B cell (primary cell): ENCODE results near the gene LCP1. TPM values are rescaled to one million over a fixed set of nuclear protein-coding genes. Genes with fewer than 3 reads are reported as not detected.

ENCODE experiments used
- ATAC-seq: fragments of 200-7000 bp; cut with Tn5 transposase; one replicate; pipeline ENCODE4 v1.10.0; 2021; ENCODE audit warnings: low read depth, mild to moderate bottlenecking, moderate number of reproducible peaks, moderate library complexity
- CTCF ChIA-PET: fragments of 350-600 bp; sonication (Branson Sonifier 250); formaldehyde crosslinking; loops from one replicate; lab custom pipeline; 2021; ENCODE audit warnings: antibody characterized with exemption, inconsistent platforms; lab: Charles Lee
- POLR2A ChIA-PET: fragments of 350-600 bp; sonication (Branson Sonifier 250); formaldehyde crosslinking; loops from one replicate; lab custom pipeline; 2021; ENCODE audit warnings: antibody characterized with exemption; lab: Charles Lee
- DNase-seq: peaks from one replicate; pipeline ENCODE4 v3.0.0; 2013
- H2AFZ ChIP-seq: 2 replicates; pipeline ENCODE4 v1.6.1; 2012; ENCODE audit warnings: mild to moderate bottlenecking, low read depth, low read length; ENCODE audit not compliant: insufficient read depth, poor library complexity, severe bottlenecking
- H3K27ac ChIP-seq, 2 donors: 1 replicate in 1 of 2; 2 replicates in 1 of 2; pipeline ENCODE4 v1.5.1; 2012 to 2013; ENCODE audit warnings: low read length in 2 of 2, mild to moderate bottlenecking in 2 of 2, moderate library complexity in 1 of 2
- H3K27me3 ChIP-seq, 4 experiments: fragments of 200-600 bp in 1 of 4; sonication (generic) in 1 of 4; replicated peaks in 1 of 4; 1 replicate in 2 of 4; 2 replicates in 2 of 4; pipeline versions ENCODE4 v1.6.1 to v1.7.0; 2013 to 2016; ENCODE audit warnings: low read length in 3 of 4, mild to moderate bottlenecking in 2 of 4, mixed read lengths in 1 of 4, moderate library complexity in 1 of 4; ENCODE audit not compliant: insufficient read depth in 4 of 4, control insufficient read depth in 3 of 4; ENCODE audit errors: control extremely low read depth in 1 of 4
- H3K36me3 ChIP-seq, 2 experiments: replicated peaks in 1 of 2; 1 replicate in 1 of 2; 2 replicates in 1 of 2; pipeline versions ENCODE4 v1.6.1 to v1.7.1; 2013; ENCODE audit warnings: low read length in 1 of 2; ENCODE audit not compliant: insufficient read depth in 2 of 2, control insufficient read depth in 1 of 2; ENCODE audit errors: control extremely low read depth in 1 of 2, extremely low read depth in 1 of 2
- H3K4me1 ChIP-seq, 2 donors: fragments of 200-600 bp in 1 of 2; sonication (generic) in 1 of 2; 1 replicate in 1 of 2; 2 replicates in 1 of 2; pipeline versions ENCODE4 v1.5.1 to v1.6.1; 2013 to 2017; ENCODE audit warnings: low read length in 2 of 2; ENCODE audit not compliant: control insufficient read depth in 2 of 2, insufficient read depth in 2 of 2
- H3K4me2 ChIP-seq: replicated peaks from 2 replicates; pipeline ENCODE3; 2012; ENCODE audit warnings: mild to moderate bottlenecking, low read depth, low read length; ENCODE audit not compliant: poor library complexity, severe bottlenecking
- H3K4me3 ChIP-seq, 5 experiments: fragments of 200-600 bp in 1 of 5; sonication (generic) in 1 of 5; 1 replicate in 3 of 5; 2 replicates in 2 of 5; pipeline versions ENCODE4 v1.5.1 to v1.7.0; 2011 to 2016; ENCODE audit warnings: low read length in 4 of 5, mild to moderate bottlenecking in 4 of 5, low read depth in 2 of 5, control low read depth in 1 of 5, moderate library complexity in 1 of 5; ENCODE audit not compliant: insufficient read depth in 1 of 5; ENCODE audit errors: control extremely low read depth in 1 of 5, extremely low read depth in 1 of 5
- H3K79me2 ChIP-seq: fragments of 200-600 bp; sonication (generic); one replicate; pipeline ENCODE4 v1.6.0; 2016; ENCODE audit warnings: low read length; ENCODE audit not compliant: control insufficient read depth, insufficient read depth
- H3K9ac ChIP-seq: fragments of 200-600 bp; sonication (generic); 2 replicates; pipeline ENCODE4 v1.6.1; 2017; ENCODE audit warnings: mild to moderate bottlenecking, low read length, moderate library complexity
- H3K9me3 ChIP-seq, 3 donors: one replicate each; pipeline versions ENCODE4 v1.6.1 to v1.7.1; 2013; ENCODE audit warnings: low read length in 2 of 3; ENCODE audit not compliant: control insufficient read depth in 2 of 3, insufficient read depth in 1 of 3; ENCODE audit errors: control extremely low read depth in 1 of 3
- H4K20me1 ChIP-seq: 2 replicates; pipeline ENCODE4 v1.6.0; 2012; ENCODE audit warnings: mild to moderate bottlenecking, low read length; ENCODE audit not compliant: insufficient read depth, control insufficient read depth, poor library complexity, severe bottlenecking
- H3K27ac Mint-ChIP-seq: one replicate; pipeline ENCODE4 v1.8.0; 2021; ENCODE audit warnings: mixed read lengths
- H3K27me3 Mint-ChIP-seq: one replicate; pipeline ENCODE4 v1.8.0; 2021; ENCODE audit warnings: mixed read lengths
- H3K4me1 Mint-ChIP-seq: one replicate; pipeline ENCODE4 v1.8.0; 2021; ENCODE audit warnings: mixed read lengths
- H3K4me3 Mint-ChIP-seq: one replicate; pipeline ENCODE4 v1.8.0; 2021; ENCODE audit warnings: mixed read lengths
- H3K9me3 Mint-ChIP-seq: one replicate; pipeline ENCODE4 v1.8.0; 2022; ENCODE audit warnings: mixed read lengths; ENCODE audit not compliant: insufficient read depth
- CTCF ChIP-seq: fragments of 200-600 bp; IDR thresholded peaks from one replicate; pipeline ENCODE4 v1.8.0; 2022; ENCODE audit warnings: antibody characterized with exemption, mild to moderate bottlenecking
- EZH2 ChIP-seq: IDR thresholded peaks from 2 replicates; pipeline ENCODE4 v1.6.1; 2012; ENCODE audit warnings: borderline replicate concordance, low read depth, mild to moderate bottlenecking, moderate library complexity, low read length; ENCODE audit not compliant: insufficient read depth, poor library complexity, severe bottlenecking
- WGBS: methylation state at CpG from one replicate; pipeline ENCODE4 v1.1.5; 2013; ENCODE audit warnings: missing lambda C conversion rate; ENCODE audit not compliant: insufficient coverage; 5-methylcytosine and 5-hydroxymethylcytosine counted together
- intact Hi-C: fragments of 100-400 bp; cut with micrococcal nuclease; formaldehyde crosslinking; loops from one replicate; pipeline ENCODE4 v1.10.0; 2022
- polyA plus RNA-seq: library from polyadenylated mRNA; depleted of rRNA; stranded (reverse); fragments of >200 nt; gene quantifications from 2 replicates; pipeline ENCODE4 v1.2.3, GENCODE V29; 2012
- total RNA-seq, 2 donors: library from RNA; stranded (reverse); fragments of 120-200 nt in 1 of 2; gene quantifications; 1 replicate in 1 of 2; 2 replicates in 1 of 2; pipeline versions ENCODE4 v1.2.3 to v1.2.4, GENCODE V29; 2013 to 2022

The LCP1 gene
- total and polyA plus RNA-seq, 2 donors (not counting 1 experiment from before 2014, with no cell fraction given): 151 to 243 TPM

- H3K27ac Mint-ChIP-seq: peak overlapping the region; percentile 94
- H3K4me3 ChIP-seq: peak overlapping the region in 2 of 5 experiments; percentile 23 to 47
- no peaks in the 10 kb centered on the region for H3K9me3 ChIP-seq
- ATAC-seq (no peak), DNase-seq (no peak)
- H3K27me3 Mint-ChIP-seq: no peaks in the 10 kb centered on the region
- TF ChIP-seq EZH2 (no peak), CTCF (no peak)
- WGBS: 12% methylated on average over 4 of the region's 4 CpGs
- H3K27me3 ChIP-seq: no peaks in the 10 kb centered on the region
- ChIA-PET CTCF (interaction anchor here (1.4 to 17.4 kb wide), 3 partner anchors 8 to 12 kb away, joined by 8 to 225 read pairs (median 10); partner anchors contain the start of gene LCP1), POLR2A (interaction anchor here (1.6 kb wide), 1 partner anchor 11 kb away, joined by 10 read pairs; the partner anchor contains the start of gene LCP1)
- peaks cover 95 to 100% of the 10 kb centered on the region in 2 donors for H3K4me1 ChIP-seq
- peaks cover 4 to 9% of the 10 kb centered on the region in 2 experiments for H3K36me3 ChIP-seq
- peaks cover 100% of the 10 kb centered on the region for H3K79me2 ChIP-seq
- peaks cover 92% of the 10 kb centered on the region for H4K20me1 ChIP-seq
- H3K9me3 Mint-ChIP-seq: no peaks in the 10 kb centered on the region
- intact Hi-C loops: loop anchor here (1.0 to 10.0 kb wide), 2 partner anchors 10 to 424 kb away; no protein-coding TSS in a partner anchor
- H3K9ac ChIP-seq: peak overlapping the region; percentile 22
- peak overlapping the region; percentile 77 for H3K4me3 Mint-ChIP-seq
- H2AFZ ChIP-seq: no peak overlapping the region
- H3K4me2 ChIP-seq: peak overlapping the region; percentile 90
- peaks cover 92% of the 10 kb centered on the region for H3K4me1 Mint-ChIP-seq
- peak overlapping the region; percentile 34 to 91 for H3K27ac ChIP-seq
Measured at GRCh38 chr13:46171217-46171616, 10.8 kb downstream of the LCP1 start.

- peak overlapping the region; percentile 22 for H3K9ac ChIP-seq
- Mint-ChIP-seq H3K27ac (peak overlapping the region; percentile 94), H3K4me1 (peaks cover 93% of the 10 kb centered on the region), H3K27me3 (no peaks in the 10 kb centered on the region), H3K9me3 (no peaks in the 10 kb centered on the region), H3K4me3 (peak overlapping the region; percentile 73)
- no peaks in the 10 kb centered on the region for H3K9me3 ChIP-seq
- H2AFZ ChIP-seq: no peak overlapping the region
- peaks cover 100% of the 10 kb centered on the region for H3K79me2 ChIP-seq
- peaks cover 93% of the 10 kb centered on the region for H4K20me1 ChIP-seq
- H3K27ac ChIP-seq: peak overlapping the region; percentile 34 to 91
- peaks cover 95 to 100% of the 10 kb centered on the region in 2 donors for H3K4me1 ChIP-seq
- ATAC-seq: no peak
- H3K4me3 ChIP-seq: peak overlapping the region in 1 of 5 experiments; percentile 47
- WGBS: 0% methylated on average over 1 of the region's 3 CpGs
- CTCF ChIA-PET: interaction anchor here (1.4 to 17.4 kb wide), 3 partner anchors 9 to 12 kb away, joined by 8 to 225 read pairs (median 10); partner anchors contain the start of gene LCP1
- H3K4me2 ChIP-seq: peak overlapping the region; percentile 90
- POLR2A ChIA-PET: no interaction called here
- no peak for DNase-seq
- H3K36me3 ChIP-seq: peaks cover 4 to 9% of the 10 kb centered on the region in 2 experiments
- no peak for TF ChIP-seq CTCF
- TF ChIP-seq EZH2: no peak
- intact Hi-C loops: loop anchor here (1.0 to 10.0 kb wide), 2 partner anchors 9 to 424 kb away; no protein-coding TSS in a partner anchor
- H3K27me3 ChIP-seq: no peaks in the 10 kb centered on the region
Measured at GRCh38 chr13:46170687-46171086, 11.3 kb downstream of the LCP1 start.
